ENCODE results near the gene RNU2-1.
"Not testable (repeated sequence)": the region's sequence is repeated elsewhere in the genome, so short reads cannot be mapped to it uniquely, and the experiment has no call there.

RNU2-1 gene

GRCh38 chr17:43215341-43215740, 18.4 kb downstream of the RNU2-1 start:
- no peak for DNase-seq

GRCh38 chr17:43213545-43213944, 20.2 kb downstream of the RNU2-1 start:
- DNase-seq, result no peak

DNA sequence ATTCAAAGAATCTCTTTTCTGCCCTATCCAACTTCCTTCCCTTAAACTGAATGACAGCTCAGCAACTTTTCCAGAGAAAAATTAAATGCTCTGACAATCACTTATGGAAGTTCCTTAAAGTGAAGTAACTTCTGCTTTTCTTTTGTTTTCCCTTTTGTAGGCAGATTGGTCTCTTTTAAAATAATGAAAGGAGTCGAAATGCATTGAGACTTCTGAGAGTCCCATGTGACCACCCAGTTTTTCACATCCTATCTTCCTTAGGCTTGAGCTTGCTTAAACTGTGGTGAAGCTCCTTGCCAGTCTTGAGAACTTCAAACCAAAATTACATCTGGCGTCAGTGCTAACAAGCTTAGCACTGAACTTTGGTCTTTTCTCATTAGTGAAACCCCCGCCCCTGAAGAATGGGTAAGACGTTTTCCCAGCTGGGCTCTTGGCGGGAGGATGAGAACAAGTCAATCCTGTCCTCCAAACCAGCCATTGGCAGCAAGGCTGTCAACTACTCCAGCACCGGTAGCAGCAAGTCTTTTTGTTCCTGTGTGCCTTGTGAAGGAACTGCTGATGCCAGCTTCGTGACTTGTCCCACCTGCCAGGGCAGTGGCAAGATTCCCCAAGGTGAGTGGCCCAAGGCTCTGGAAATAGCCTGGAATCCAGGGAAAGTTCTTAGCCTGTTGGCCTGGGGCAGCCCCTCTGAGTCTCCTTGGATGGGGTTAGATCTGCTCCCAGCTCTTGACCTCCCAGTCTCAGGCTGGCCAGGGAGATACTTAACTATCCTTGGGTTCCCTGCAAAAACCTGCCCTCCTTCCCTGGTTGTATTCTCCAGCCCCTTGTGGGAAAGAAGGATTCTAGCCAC, 20.9 kb downstream of the RNU2-1 start:
- no peak for DNase-seq

DNA sequence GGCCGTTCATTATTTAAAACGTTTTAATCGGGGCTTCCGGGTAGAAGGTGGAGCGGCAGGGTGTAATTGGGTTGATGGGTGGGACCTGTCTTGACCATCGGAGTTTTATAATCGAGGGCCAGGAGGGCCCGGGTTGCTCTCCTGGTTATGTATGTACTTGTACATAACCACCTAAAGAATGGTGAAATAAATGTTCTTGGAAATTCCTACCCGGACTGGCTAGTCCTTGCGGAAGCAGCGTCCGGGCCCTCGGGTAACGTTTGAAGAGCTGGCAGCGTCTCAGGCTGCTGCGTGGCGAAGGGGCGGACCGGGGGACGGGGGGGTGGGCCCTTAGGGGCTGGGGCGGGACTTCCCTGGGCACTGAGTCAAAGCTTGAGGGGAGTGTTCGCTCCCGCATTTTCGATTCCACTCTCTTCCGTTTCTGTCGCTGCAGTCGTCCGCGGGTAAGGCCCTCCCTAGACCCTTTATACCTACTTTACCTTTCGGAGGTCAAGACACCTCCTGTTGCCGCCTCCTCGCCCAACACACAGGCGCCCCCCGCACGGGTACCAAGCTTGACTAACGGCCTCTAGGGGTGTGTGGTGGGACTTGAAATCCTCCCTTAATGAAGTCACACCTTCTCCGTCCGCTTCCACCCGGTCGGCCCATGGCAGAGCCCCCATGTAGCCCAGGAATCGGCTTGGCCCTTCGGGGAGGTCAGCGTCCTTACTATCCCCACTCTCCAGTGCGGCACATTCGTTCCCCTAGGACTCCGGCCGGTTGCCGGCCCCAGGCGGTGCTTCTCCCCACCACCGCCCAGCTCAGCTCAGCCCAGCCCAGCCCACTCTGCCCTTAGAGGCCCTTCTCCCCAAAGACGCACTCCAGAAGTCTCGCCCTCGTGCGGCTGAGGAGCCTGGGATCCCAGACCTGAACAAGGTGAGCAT, 22.0 kb downstream of the RNU2-1 start, which contains the start of gene TMEM106A:
TMEM106A (plus strand) TSS at position 396 of the 923 bp plus-strand sequence. CDS start 1,167 bp downstream, outside the sequence.
- peak; percentile 70 for DNase-seq

GRCh38 chr17:43211123-43211479, 22.7 kb downstream of the RNU2-1 start:
- no peak for DNase-seq

- no peak for DNase-seq
Measured at GRCh38 chr17:43210576-43210975, 23.2 kb downstream of the RNU2-1 start.

GRCh38 chr17:43203013-43203412, 30.8 kb downstream of the RNU2-1 start:
- DNase-seq, result not testable (repeated sequence)

- no peak for DNase-seq
Measured at GRCh38 chr17:43200127-43200526, 33.6 kb downstream of the RNU2-1 start.

DNA sequence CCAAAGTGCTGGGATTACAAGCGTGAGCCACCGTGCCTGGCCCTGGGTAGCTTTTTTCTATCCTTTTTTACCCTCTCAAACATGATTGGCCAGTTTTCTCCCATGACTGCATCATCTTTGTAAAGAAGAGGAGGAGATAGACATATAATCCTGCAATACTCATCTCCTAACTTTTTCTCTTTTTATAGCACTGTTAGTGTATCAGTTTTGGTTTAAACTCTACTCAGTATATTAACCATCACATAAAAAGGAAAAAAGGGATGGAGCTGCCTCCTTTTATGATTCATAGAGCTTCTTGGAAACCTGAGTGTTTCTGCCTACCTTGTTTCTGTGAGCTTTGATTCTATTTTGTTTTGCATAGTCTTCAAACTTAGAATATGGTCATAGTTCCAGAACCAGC, 34.1 kb downstream of the RNU2-1 start:
- DNase-seq, result no peak

DNA sequence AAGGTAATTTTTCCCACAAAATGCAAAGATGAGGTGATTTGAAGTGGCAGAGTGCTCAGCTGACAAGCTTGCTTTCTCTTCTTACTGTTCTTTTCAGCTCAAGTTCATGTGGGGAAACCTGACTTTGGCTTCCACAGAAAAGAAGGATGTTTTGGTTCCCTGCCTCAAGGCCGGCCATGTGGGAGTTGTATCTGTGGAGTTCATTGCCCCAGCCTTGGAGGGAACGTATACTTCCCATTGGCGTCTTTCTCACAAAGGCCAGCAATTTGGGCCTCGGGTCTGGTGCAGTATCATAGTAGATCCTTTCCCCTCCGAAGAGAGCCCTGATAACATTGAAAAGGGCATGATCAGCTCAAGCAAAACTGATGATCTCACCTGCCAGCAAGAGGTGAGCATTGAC, 40.5 kb downstream of the RNU2-1 start:
- no peak for DNase-seq

DNA sequence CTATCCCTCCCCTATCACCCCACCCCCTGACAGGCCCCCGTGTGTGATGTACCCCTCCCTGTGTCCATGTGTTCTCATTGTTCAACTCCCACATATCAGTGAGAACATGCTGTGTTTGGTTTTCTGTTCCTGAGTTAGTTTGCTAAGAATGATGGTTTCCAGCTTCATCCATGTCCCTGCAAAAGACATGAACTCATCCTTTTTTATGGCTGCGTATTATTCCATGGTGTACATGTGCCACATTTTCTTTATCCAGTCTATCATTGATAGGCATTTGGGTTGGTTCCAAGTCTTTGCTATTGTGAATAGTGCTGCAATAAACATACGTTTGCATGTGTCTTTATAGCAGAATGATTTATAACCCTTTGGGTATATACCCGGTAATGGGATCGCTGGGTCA, 47.1 kb downstream of the RNU2-1 start:
- DNase-seq, result not testable (repeated sequence)

- DNase-seq, result no peak
Measured at GRCh38 chr17:43183921-43184320, 49.9 kb downstream of the RNU2-1 start.

All from central memory CD4-positive, alpha-beta T cell (primary cell).